Naive B cell (primary cell): Measurements from ENCODE around the gene CD27. TPM values are rescaled to one million over a fixed set of nuclear protein-coding genes. Genes with fewer than 3 reads are reported as not detected.
A peak's percentile ranks its signal among the peaks of the same experiment; 100 is the strongest.

Source experiments
- ATAC-seq, 2 donors: fragments of 150-1000 bp; cut with Tn5 transposase; 2 replicates each; pipeline ENCODE4 v1.10.0; 2021; ENCODE audit warnings: low read depth in 2 of 2, mild to moderate bottlenecking in 2 of 2, moderate library complexity in 2 of 2
- DNase-seq: peaks from one replicate; pipeline ENCODE4 v3.0.0; 2022
- H3K27ac Mint-ChIP-seq, 6 donors: one replicate each; pipeline ENCODE4 v1.8.0; 2020 to 2022; ENCODE audit warnings: mild to moderate bottlenecking in 6 of 6, mixed read lengths in 6 of 6, moderate library complexity in 5 of 6, inconsistent platforms in 2 of 6
- H3K27me3 Mint-ChIP-seq, 3 donors: one replicate each; pipeline ENCODE4 v1.8.0; 2021 to 2022; ENCODE audit warnings: mixed read lengths in 3 of 3, mild to moderate bottlenecking in 1 of 3
- H3K36me3 Mint-ChIP-seq, 2 donors: one replicate each; pipeline ENCODE4 v1.8.0; 2020 to 2022; ENCODE audit warnings: mixed read lengths in 2 of 2, inconsistent platforms in 1 of 2, mild to moderate bottlenecking in 1 of 2
- H3K4me1 Mint-ChIP-seq, 3 donors: one replicate each; pipeline ENCODE4 v1.8.0; 2020 to 2022; ENCODE audit warnings: mixed read lengths in 3 of 3, inconsistent platforms in 1 of 3, mild to moderate bottlenecking in 1 of 3, moderate library complexity in 1 of 3
- H3K4me3 Mint-ChIP-seq, 8 donors: one replicate each; pipeline ENCODE4 v1.8.0; 2020 to 2022; ENCODE audit warnings: mild to moderate bottlenecking in 8 of 8, mixed read lengths in 8 of 8, moderate library complexity in 8 of 8, inconsistent platforms in 2 of 8
- H3K9me3 Mint-ChIP-seq, 7 donors: one replicate each; pipeline ENCODE4 v1.8.0; 2020 to 2022; ENCODE audit warnings: mixed read lengths in 7 of 7, mild to moderate bottlenecking in 5 of 7, inconsistent platforms in 2 of 7, moderate library complexity in 1 of 7
- polyA plus RNA-seq, 6 donors: library from polyadenylated mRNA; unstranded; fragments of 300-500 nt; fragmentation: Illumina TruSeq; gene quantifications; one replicate each; pipeline ENCODE4 v1.2.3, GENCODE V29; 2021; ENCODE audit warnings: low read depth in 6 of 6

CD27 gene
- polyA plus RNA-seq, 6 donors from 2014 or later = 3.2 to 14.8 (median 6.6) TPM

DNA sequence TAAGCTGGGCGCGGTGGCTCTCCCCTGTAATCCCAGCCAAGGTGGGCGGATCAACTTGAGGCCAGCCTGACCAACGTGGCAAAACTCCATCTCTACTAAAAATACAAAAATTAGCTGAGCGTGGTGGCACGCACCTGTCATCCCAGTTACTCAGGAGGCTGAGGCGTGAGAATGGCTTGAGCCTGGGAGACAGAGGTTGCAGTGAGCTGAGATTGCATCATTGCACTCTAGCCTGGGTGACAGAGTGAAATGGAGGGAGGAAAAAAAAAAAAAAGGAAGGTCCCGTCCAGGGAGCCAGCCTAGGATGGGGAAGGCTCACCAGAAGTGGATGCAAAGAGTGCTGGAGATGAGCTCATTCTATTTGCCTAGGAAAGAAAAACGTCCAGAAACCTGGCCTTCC lies 1.9 kb upstream of the CD27 start:
- Mint-ChIP-seq H3K9me3 (no peaks in the 10 kb centered on the region), H3K27me3 (no peaks in the 10 kb centered on the region), H3K4me3 (peak overlapping the region in 1 of 8 donors; percentile 38), H3K36me3 (no peaks in the 10 kb centered on the region), H3K4me1 (peaks cover 45 to 63% (median 55%) of the 10 kb centered on the region in 3 donors), H3K27ac (peak overlapping the region in 4 of 6 donors; percentile 38 to 96 (median 85))
- DNase-seq (no peak), ATAC-seq (no peak)

DNA sequence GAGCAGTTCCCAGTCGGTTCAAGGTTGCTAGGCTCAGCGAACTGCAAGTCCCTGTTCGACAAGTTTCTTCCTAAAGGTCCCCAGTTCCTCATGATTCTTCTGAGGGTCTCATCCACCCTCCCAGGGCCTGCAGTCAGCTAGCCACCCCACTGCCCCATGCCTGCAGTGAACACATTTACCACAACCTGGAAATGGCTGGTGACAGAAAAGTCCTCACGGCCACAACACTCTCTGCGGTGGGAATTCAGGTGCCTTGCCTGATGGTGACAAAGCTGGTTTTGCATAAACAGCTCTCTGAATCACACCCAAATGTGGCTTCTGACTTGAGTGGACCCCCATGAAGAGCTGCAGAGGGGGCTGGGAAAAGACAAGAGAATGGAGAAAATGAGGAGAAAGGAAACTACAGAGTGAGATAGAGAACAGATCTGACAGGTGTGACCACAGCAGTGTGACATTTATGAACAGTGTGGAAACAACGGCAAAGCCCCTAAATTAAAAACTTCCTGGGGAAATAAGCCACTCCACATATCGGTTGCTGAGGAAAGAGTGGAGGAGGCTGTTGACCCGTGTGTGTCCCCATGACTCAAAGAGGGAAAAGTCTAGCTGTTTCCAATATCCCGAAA lies 1.3 kb upstream of the CD27 start:
- ATAC-seq = peak; percentile 49 to 62
- no peaks in the 10 kb centered on the region for H3K27me3 Mint-ChIP-seq
- H3K27ac Mint-ChIP-seq = peak overlapping the region; percentile 76 to 96 (median 89)
- H3K4me1 Mint-ChIP-seq = peaks cover 49 to 67% (median 59%) of the 10 kb centered on the region in 3 donors
- H3K4me3 Mint-ChIP-seq = peak overlapping the region in 6 of 8 donors; percentile 3 to 82 (median 66)
- H3K9me3 Mint-ChIP-seq = no peaks in the 10 kb centered on the region
- DNase-seq = no peak
- H3K36me3 Mint-ChIP-seq = no peaks in the 10 kb centered on the region

DNA sequence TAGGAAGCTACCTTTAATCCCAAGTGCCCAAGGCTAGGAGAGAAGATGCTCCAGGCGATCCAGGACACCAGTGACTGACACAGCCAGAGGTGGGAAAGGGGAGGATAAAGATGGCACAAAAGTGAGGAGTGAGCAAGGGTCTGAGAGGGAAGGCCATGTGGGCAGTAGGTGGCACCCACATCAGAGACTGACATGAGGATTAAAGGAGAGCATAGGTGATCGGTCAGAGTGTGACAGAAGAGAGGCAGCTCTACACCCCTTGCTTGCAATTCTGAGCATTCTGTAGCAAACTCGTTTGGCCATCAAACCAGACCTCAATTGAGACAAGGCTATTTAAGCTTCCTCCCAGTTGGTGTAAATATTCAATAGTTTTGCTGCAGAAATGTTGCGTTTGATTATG lies 724 bp upstream of the CD27 start:
- DNase-seq (no peak), ATAC-seq (no peak)
- peaks cover 49 to 67% (median 59%) of the 10 kb centered on the region in 3 donors for H3K4me1 Mint-ChIP-seq
- H3K27ac Mint-ChIP-seq = peak overlapping the region; percentile 49 to 96 (median 82)
- peak overlapping the region in 4 of 8 donors; percentile 43 to 82 (median 70) for H3K4me3 Mint-ChIP-seq
- no peaks in the 10 kb centered on the region for H3K27me3 Mint-ChIP-seq
- no peaks in the 10 kb centered on the region for H3K36me3 Mint-ChIP-seq
- H3K9me3 Mint-ChIP-seq = no peaks in the 10 kb centered on the region

DNA sequence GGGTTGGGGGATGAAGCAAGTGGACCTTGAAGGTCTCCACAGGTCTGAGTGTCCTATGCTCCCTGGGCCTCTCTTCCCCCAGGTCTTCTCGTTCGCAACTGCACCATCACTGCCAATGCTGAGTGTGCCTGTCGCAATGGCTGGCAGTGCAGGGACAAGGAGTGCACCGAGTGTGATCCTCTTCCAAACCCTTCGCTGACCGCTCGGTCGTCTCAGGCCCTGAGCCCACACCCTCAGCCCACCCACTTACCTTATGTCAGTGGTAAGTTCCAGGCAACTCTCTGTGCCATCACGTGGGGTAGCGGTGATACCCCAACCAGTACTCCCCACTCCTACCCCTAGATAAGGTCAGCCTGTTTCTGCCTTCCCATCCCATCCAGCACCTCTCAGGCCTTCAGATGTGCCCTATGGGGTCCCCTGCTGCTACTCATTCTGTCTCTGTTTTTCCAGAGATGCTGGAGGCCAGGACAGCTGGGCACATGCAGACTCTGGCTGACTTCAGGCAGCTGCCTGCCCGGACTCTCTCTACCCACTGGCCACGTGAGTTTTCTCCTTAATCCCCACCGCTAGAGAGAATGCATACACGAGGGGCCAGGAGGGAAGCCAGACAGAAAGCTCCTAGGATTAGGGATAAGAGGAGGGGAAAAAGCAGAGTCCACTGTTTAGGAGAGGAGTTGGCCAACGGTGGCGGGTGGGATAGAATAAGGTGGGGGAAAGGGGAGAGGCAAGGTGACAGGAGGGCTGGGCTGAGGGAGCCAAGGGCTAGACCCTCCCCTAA lies 5.5 kb downstream of the CD27 start:
- Mint-ChIP-seq H3K4me1 (peaks cover 61 to 75% (median 71%) of the 10 kb centered on the region in 3 donors), H3K36me3 (peaks cover 4 to 7% of the 10 kb centered on the region in 2 donors), H3K27me3 (no peaks in the 10 kb centered on the region), H3K27ac (peak overlapping the region; percentile 80 to 100 (median 99)), H3K9me3 (no peaks in the 10 kb centered on the region), H3K4me3 (peak overlapping the region; percentile 93 to 100 (median 100))
- DNase-seq (no peak), ATAC-seq (no peak)

DNA sequence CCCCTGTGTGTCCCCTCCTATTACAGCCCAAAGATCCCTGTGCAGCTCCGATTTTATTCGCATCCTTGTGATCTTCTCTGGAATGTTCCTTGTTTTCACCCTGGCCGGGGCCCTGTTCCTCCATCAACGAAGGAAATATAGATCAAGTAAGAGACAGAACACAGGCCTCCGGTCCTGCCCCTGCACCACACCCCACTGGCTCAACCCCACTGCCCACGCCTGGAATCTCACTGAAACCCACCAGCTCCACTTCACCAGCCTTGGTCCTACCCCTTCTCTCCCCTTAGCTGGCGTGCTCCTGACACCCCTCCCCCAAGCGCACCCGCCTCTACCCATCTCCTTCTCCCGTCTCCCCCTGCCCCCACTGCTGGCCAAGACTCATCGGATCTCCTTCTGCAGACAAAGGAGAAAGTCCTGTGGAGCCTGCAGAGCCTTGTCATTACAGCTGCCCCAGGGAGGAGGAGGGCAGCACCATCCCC lies 6.2 kb downstream of the CD27 start:
- Mint-ChIP-seq H3K4me3 (peak overlapping the region; percentile 93 to 100 (median 100)), H3K36me3 (peaks cover 6 to 7% of the 10 kb centered on the region in 2 donors), H3K27me3 (no peaks in the 10 kb centered on the region), H3K27ac (peak overlapping the region; percentile 93 to 100 (median 99)), H3K4me1 (peaks cover 55 to 71% (median 65%) of the 10 kb centered on the region in 3 donors), H3K9me3 (no peaks in the 10 kb centered on the region)
- ATAC-seq (no peak), DNase-seq (no peak)

DNA sequence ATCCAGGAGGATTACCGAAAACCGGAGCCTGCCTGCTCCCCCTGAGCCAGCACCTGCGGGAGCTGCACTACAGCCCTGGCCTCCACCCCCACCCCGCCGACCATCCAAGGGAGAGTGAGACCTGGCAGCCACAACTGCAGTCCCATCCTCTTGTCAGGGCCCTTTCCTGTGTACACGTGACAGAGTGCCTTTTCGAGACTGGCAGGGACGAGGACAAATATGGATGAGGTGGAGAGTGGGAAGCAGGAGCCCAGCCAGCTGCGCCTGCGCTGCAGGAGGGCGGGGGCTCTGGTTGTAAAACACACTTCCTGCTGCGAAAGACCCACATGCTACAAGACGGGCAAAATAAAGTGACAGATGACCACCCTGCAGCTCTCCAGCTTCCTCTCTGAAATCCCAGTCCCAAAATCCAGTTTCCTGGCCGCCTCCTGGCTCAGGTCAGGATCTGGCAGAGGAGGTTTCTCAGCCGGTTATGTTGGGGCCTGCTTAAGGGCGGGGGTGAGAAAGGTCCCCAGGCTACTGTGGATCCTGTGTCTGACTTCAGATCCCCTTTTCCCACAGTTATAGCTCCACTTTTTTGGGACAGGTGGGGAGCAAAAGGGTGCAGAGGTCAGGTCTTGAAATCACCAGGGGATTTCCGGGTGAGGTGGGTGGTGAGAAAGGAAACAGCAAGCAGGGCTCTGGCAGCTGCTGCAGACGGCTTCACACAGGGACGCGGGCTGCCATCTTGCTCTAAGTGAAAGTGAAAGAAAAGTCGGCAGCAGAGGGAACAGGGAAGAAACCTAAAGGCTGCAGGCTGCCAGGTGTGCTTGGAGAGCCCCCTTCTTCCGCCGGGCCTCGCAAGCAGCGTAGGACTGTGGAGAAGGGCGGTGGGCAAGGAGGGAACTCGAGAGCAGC lies 6.8 kb downstream of the CD27 start, which contains the start of gene TAPBPL:
TAPBPL (plus strand) TSS at position 695 of the 897 bp plus-strand sequence. CDS start 207 bp downstream, outside the sequence.
- Mint-ChIP-seq H3K27ac (peak within 1 kb of the TSS; percentile 93 to 100 (median 99)), H3K36me3 (peaks cover 7 to 9% of the 10 kb centered on the region in 2 donors), H3K4me3 (peak within 1 kb of the TSS; percentile 93 to 100 (median 100)), H3K4me1 (peaks cover 48 to 70% (median 58%) of the 10 kb centered on the region in 3 donors), H3K9me3 (no peaks in the 10 kb centered on the region), H3K27me3 (no peaks in the 10 kb centered on the region)
- ATAC-seq (peak; percentile 95), DNase-seq (peak; percentile 83)

DNA sequence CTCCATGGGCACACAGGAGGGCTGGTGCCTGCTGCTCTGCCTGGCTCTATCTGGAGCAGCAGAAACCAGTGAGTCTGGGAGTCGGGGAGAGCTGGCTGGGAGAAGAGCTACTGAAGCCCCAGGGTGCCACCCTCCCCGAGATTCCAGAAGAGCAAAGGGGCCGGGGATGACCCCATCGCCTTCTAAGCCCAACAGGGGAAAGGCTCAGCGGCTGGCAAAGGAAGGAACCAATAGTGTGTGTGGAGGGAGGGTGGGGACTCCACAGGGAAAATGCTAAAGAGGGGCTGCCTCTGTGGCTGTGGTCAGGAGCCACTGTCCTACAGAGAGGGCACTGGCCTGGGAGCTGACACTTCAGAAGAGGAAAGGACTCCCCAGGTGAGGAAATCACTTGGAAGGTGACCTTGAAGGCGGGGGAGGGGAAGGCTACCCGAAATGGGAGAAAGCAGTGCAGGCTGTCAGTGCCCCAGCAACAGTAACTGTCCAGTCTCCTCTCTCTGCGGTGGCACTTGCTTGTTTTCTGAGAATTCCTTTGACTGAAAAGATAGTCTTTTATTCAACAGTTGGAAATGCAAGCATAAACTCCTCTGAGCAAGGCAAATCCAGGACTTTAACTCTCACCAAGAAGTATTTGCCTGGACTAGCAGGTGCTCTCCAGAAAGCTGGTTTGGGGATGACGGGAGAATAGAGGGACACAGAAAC lies 7.6 kb downstream of the CD27 start:
- peak overlapping the region; percentile 93 to 100 (median 99) for H3K27ac Mint-ChIP-seq
- H3K27me3 Mint-ChIP-seq = no peaks in the 10 kb centered on the region
- no peak for DNase-seq
- peak overlapping the region; percentile 93 to 100 (median 100) for H3K4me3 Mint-ChIP-seq
- no peaks in the 10 kb centered on the region for H3K9me3 Mint-ChIP-seq
- ATAC-seq = no peak
- peaks cover 44 to 69% (median 56%) of the 10 kb centered on the region in 3 donors for H3K4me1 Mint-ChIP-seq
- H3K36me3 Mint-ChIP-seq = peaks cover 9 to 13% of the 10 kb centered on the region in 2 donors

DNA sequence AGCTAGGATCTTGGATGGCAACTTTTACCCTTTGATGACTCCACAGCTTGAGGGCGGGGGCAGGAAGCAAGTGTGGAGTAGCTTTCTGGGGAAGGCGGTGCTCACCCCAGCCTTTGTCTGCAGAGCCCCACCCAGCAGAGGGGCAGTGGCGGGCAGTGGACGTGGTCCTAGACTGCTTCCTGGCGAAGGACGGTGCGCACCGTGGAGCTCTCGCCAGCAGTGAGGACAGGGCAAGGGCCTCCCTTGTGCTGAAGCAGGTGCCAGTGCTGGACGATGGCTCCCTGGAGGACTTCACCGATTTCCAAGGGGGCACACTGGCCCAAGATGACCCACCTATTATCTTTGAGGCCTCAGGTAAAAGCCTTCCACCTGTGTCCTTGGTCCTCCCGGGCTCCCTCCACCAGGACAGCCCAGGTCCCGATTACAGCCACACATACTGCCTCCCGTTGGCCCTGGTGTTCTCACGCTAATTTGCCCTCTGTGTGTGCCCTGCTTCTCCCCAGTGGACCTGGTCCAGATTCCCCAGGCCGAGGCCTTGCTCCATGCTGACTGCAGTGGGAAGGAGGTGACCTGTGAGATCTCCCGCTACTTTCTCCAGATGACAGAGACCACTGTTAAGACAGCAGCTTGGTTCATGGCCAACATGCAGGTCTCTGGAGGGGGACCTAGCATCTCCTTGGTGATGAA lies 8.3 kb downstream of the CD27 start:
- H3K4me3 Mint-ChIP-seq = peak overlapping the region; percentile 93 to 100 (median 100)
- H3K27me3 Mint-ChIP-seq = no peaks in the 10 kb centered on the region
- ATAC-seq = no peak
- H3K4me1 Mint-ChIP-seq = peaks cover 40 to 66% (median 51%) of the 10 kb centered on the region in 3 donors
- no peaks in the 10 kb centered on the region for H3K9me3 Mint-ChIP-seq
- DNase-seq = no peak
- H3K36me3 Mint-ChIP-seq = peaks cover 9 to 15% of the 10 kb centered on the region in 2 donors
- peak overlapping the region; percentile 90 to 100 (median 99) for H3K27ac Mint-ChIP-seq

DNA sequence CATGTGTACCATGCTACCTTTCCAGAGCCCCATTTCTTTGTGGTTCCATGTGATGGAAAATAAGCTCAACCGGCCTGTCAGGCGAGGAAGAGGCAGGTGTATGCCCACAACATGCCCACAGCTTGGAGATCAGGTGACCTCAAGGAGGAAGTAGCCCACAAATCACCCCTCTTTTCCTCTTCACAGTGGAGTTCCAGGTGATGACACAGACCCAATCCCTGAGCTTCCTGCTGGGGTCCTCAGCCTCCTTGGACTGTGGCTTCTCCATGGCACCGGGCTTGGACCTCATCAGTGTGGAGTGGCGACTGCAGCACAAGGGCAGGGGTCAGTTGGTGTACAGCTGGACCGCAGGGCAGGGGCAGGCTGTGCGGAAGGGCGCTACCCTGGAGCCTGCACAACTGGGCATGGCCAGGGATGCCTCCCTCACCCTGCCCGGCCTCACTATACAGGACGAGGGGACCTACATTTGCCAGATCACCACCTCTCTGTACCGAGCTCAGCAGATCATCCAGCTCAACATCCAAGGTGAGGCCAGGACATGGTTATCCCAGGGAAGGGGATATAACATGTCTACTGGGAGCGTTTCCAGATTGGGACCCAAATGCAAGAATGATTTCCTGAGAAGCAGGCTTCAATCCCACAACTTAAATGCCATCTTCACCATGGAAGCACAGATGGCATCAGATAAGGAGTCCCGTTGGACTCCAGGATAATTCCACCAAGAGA lies 12.6 kb downstream of the CD27 start:
- ATAC-seq = no peak
- peaks cover 24 to 42% of the 10 kb centered on the region in 2 donors for H3K36me3 Mint-ChIP-seq
- H3K27ac Mint-ChIP-seq = peak overlapping the region; percentile 36 to 79 (median 62)
- H3K4me3 Mint-ChIP-seq = peak overlapping the region in 1 of 8 donors; percentile 77
- no peaks in the 10 kb centered on the region for H3K9me3 Mint-ChIP-seq
- peaks cover 48 to 82% (median 53%) of the 10 kb centered on the region in 3 donors for H3K4me1 Mint-ChIP-seq
- DNase-seq = no peak
- H3K27me3 Mint-ChIP-seq = no peaks in the 10 kb centered on the region

DNA sequence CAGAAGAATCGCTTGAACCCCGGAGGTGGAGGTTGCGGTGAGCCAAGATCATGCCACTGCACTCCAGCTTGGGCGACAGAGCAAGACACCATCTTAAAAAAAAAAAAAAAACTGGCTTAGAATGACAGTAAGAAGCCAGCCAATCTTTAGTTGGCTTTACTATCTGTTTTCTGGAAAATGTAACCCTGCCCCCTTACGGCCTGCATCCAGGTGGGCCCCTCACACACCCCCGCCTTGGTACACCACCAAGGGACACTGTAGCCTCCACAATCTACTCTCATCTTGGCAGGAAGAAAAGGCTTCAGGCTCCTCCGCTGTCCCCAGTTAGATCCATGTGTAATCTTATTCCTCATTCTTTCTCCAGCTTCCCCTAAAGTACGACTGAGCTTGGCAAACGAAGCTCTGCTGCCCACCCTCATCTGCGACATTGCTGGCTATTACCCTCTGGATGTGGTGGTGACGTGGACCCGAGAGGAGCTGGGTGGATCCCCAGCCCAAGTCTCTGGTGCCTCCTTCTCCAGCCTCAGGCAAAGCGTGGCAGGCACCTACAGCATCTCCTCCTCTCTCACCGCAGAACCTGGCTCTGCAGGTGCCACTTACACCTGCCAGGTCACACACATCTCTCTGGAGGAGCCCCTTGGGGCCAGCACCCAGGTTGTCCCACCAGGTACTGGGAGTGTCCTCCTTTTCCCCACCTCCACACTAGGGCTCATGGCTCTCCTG lies 13.7 kb downstream of the CD27 start:
- peaks cover 25 to 49% of the 10 kb centered on the region in 2 donors for H3K36me3 Mint-ChIP-seq
- H3K4me3 Mint-ChIP-seq = peak overlapping the region in 5 of 8 donors; percentile 26 to 50 (median 47)

DNA sequence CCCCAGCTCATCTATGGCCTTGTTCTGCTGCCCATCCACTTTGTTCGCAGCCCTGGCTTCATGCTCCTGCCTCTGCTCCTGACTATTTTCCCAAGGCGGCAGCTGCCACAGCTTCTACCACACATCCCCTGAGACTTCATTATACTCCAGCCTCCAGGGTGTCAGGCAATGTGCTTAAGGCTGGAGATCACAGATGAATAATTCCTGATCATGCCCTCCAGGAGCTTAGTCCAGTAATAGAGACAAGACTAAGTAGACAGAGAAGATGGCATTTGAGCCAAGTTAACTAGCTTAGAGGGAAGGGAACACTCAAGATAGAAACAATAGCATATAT lies 14.2 kb downstream of the CD27 start:
- H3K4me3 Mint-ChIP-seq = peak overlapping the region in 5 of 8 donors; percentile 26 to 50 (median 32)
- H3K27ac Mint-ChIP-seq = peak overlapping the region; percentile 71 to 95 (median 90)
- peaks cover 49 to 82% (median 57%) of the 10 kb centered on the region in 3 donors for H3K4me1 Mint-ChIP-seq
- DNase-seq (no peak), ATAC-seq (no peak)
- H3K9me3 Mint-ChIP-seq = no peaks in the 10 kb centered on the region
- no peaks in the 10 kb centered on the region for H3K27me3 Mint-ChIP-seq
- peaks cover 25 to 47% of the 10 kb centered on the region in 2 donors for H3K36me3 Mint-ChIP-seq

More for the DNA sequence above, 13.7 kb downstream of the CD27 start:
- no peaks in the 10 kb centered on the region for H3K9me3 Mint-ChIP-seq
- DNase-seq = no peak
- no peak for ATAC-seq
- peaks cover 50 to 82% (median 54%) of the 10 kb centered on the region in 3 donors for H3K4me1 Mint-ChIP-seq
- peak overlapping the region; percentile 71 to 97 (median 92) for H3K27ac Mint-ChIP-seq
- no peaks in the 10 kb centered on the region for H3K27me3 Mint-ChIP-seq
